ENCODE data around the gene OR8J1.
"Not testable (repeated sequence)": the region's sequence is repeated elsewhere in the genome, so short reads cannot be mapped to it uniquely, and the experiment has no call there.

The OR8J1 gene, protein sequence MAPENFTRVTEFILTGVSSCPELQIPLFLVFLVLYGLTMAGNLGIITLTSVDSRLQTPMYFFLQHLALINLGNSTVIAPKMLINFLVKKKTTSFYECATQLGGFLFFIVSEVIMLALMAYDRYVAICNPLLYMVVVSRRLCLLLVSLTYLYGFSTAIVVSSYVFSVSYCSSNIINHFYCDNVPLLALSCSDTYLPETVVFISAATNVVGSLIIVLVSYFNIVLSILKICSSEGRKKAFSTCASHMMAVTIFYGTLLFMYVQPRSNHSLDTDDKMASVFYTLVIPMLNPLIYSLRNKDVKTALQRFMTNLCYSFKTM

DNA sequence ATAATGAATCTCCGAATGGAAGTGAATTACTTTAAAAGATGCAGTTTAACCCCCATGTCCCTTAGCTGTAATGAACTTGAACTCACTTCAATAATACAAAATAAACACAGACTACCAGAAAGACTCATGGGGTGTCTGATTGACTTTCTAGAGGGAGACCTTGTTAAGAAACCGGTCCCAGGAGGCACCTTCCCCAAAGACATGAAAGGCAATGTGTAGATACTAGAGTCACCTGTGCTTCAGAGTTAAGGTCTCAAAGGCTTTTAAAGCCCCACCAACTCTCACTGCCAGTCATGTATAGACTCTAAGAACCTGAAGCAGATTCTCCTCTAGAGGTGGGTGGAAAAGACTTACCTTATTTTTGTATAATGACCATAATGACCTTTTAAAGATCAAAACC lies at the start of gene OR8J1:
TSS of gene OR8J1 (plus strand) at position 301 of the 400 bp plus-strand sequence. CDS start 5,956 bp downstream, outside the sequence.
- DNase-seq (ENCODE audit: low read depth): no peak

DNA sequence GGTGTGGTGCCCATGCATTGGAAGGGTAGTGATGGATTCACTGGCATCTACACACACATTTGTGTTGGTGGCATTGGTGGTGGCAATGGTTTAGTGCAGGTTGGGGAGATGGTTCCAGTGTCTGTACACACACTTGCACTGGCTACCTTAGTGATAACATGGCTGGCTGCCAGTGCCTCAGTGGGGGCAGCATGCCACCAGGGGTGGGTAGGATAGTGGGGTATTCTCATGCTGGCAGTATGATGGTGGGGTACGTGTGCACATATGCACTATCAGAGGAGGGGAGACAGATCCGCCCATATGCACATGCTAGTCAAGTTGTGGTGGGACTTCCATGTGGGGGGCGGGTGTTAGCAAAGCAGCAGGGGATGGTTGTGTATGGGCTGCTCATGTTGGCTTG lies 46.3 kb upstream of the OR8J1 start:
- DNase-seq (ENCODE audit: low read depth): no peak

DNA sequence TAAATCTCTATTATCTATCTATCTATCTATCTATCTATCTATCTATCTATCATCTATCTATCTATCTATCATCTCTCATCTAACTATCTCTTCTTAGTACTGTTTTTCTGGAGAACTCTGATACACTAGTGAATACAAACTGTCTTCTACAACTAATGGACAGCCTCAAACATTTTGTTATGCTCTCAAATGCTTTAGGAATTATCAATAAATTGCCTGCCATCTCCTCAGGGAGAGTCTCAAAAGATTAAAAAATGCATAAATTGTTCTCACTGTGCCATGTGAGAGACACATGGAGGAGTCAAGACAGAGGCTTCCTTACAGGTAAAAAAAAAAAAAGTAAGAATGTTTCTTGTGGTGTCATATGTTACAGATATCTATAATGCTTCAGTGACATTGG lies 39.2 kb upstream of the OR8J1 start, which contains the start of gene OR8K3:
TSS of gene OR8K3 (plus strand) at position 301 of the 400 bp plus-strand sequence. CDS start 3,163 bp downstream, outside the sequence.
- DNase-seq (ENCODE audit: low read depth): no peak

DNA sequence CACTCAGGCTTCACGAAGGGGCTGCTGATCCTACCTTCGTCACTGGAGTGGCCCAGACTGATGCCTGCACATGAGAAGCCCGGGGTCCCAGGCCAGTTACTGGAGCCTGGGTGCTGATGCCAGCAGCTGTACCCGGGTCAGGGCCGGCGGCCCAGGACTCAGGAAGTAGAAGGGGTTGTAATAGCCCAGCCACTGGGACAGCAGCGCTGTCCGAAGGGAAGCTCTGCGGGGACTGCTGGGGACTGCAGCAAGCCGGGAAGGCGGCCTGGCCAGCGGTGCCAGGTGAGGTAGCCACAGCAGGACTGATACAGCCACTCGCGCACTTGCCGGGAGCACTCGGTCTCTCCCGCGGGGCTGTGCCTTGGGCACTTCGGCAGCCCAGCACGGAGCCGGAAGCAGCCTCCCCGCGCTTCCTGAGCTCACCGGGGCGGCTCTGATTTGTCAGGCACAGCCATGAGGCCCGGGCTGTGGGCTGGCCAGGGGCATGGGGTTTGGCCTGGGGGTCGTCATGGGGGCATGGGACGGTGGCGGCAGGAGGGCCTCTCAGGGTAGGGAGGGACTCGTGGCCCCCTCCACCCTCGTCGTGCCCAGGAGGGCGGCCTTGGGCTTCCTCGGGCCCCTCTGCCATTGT lies 22.1 kb upstream of the OR8J1 start:
- DNase-seq (ENCODE audit: low read depth): no peak

DNA sequence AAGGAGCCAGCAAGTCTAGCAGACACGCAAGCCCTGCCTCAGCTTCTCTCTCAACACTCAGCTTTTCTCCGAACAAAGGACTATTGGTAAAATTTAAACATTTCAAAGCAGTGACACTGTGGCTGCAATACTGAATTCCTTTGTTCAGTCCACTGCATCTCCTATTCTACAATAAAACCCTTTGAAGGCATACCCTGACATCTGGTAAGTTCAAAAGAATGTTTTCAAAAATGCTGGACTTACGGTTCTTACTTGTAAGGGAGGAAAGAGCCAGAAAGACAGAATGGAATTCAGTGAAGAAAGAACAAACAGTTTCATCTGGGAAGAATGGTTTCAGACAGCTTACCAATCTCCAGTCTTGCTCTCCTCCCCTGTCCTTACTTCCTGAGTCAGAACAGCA lies 20.9 kb upstream of the OR8J1 start:
- no peak for DNase-seq (ENCODE audit: low read depth)

DNA sequence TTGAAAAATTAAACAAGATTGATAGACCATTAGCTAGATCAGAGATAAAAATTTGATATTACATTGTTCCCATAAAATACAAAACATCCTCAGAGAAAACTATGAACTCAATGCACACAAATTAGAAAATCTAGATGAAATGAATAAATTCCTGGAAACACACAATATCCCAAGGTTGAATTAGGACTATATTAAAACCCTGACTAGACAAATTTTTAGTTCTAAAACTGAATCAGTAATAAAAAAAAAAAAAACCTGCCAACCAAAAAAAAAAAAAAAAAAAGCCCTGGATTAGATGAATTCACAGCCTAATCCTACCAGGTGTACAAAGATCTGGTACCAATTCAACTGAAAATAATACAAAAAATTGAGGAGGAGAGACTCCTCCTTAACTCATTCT lies 13.8 kb upstream of the OR8J1 start:
- DNase-seq (ENCODE audit: low read depth): no peak

DNA sequence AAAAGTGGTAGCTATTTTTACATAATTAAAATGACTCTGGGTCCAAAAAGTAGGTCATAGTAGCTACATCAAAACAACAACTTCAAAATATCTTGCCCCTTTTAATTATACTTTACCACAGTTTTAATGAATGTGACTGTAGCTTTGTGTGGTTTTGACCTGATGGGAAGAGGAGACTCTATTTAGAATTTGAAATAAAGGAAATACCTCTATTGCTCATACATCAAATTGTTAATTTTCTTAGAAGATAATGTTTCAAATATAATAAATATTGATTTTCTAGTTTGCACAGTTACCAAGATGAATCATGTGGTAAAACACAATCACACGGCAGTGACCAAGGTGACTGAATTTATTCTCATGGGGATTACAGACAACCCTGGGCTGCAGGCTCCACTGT lies 8.4 kb upstream of the OR8J1 start, which contains the start of gene OR8K1:
TSS of gene OR8K1 (plus strand) at position 301 of the 400 bp plus-strand sequence. CDS start at position 301, 0 bp downstream.
- DNase-seq (ENCODE audit: low read depth): no peak

DNA sequence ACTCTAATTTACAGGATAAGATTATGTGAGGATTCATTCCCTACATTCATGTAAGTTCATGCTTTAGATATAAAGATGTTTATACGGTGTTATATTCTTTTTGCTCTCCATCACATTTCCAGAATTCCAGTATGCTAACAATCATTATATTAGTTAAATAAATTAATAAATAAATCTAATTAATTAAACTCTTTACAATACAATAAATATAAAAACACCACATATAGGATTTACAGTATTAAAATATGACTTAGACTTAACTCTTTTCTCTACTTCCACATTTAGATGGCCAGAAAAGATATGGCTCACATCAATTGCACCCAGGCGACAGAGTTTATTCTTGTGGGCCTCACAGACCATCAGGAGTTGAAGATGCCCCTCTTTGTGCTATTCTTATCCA lies 21.2 kb downstream of the OR8J1 start, which contains the start of gene OR8U1:
TSS of gene OR8U1 (plus strand) at position 301 of the 400 bp plus-strand sequence. CDS start at position 301, 0 bp downstream.
- DNase-seq (ENCODE audit: low read depth): no peak

DNA sequence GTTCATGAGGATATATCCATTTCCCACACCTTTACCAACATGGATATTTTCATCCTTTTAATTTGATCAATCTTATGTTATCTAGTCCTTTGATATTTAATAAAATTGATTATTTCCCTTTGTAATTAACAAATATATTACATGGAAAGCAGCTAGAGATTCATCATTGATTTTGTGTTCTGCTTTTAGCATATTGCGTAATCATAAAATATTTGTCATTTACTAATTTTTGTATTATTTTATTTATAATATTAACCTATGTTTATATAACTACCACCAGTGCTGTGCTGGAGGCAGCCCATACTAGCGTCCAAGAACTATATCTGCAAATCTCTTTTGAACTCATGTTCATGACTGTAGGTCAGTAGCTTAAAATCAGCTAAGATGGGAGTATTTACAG lies 26.0 kb downstream of the OR8J1 start:
- no peak for DNase-seq (ENCODE audit: low read depth)

DNA sequence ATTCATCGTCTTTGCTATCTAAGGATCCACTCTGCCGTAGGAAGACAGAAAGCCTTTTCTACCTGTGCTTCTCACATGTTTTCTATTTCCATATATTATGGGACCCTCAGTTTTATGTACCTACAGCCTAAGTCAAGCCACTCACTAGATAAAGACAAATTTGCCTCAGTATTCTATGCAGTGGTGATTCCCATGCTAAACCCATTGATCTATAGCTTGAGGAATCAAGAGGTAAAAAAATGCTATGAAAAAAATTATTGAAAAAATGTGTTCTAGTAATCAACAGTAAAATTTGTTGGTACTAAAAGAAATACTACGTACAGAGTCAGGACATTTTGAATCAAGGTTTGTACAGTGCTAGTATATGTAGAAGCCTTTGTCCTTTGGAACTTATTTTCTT lies 40.3 kb downstream of the OR8J1 start:
- no peak for DNase-seq (ENCODE audit: low read depth)

DNA sequence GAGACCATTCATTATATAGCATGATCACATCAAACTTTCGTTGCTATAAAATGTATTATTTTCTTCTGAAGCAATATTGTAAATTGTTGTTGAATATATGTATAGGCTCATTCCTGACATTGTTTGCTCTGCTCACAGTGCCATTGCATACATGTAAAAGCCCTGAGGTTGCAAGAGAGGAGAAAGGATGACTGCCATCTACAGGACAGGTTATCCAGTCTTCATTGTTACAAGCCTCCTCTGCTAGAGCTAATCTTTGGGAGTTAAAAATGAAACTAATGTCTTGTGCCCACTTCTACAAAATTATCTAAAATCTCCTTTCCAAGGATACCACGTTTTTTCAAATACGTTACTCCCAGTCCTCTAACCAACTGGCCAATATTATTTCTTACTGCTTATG lies 42.0 kb downstream of the OR8J1 start:
- no peak for DNase-seq (ENCODE audit: low read depth)

DNA sequence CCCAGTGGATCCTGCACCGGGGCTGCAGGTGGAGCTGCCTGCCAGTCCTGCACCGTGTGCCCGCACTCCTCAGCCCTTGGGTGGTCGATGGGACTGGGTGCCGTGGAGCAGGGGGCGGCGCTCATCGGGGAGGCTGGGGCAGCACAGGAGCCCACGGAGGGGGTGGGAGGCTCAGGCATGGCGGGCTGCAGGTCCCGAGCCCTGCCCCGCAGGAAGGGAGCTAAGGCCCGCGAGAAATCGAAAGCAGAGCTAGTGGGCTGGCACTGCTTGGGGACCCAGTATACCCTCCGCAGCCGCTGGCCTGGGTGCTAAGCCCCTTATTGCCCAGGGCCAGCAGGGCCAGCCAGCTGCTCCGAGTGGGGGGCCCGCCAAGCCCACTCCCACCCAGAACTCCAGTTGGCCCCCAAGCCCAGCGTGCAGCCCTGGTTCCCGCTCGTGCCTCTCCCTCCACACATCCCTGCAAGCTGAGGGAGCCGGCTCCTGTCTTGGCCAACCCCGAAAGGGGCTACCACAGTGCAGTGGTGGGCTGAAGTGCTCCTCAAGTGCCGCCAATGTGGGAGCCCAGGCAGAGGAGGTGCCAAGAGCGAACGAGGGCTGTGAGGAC lies 47.9 kb downstream of the OR8J1 start:
- DNase-seq (ENCODE audit: low read depth): not testable (repeated sequence)

DNA sequence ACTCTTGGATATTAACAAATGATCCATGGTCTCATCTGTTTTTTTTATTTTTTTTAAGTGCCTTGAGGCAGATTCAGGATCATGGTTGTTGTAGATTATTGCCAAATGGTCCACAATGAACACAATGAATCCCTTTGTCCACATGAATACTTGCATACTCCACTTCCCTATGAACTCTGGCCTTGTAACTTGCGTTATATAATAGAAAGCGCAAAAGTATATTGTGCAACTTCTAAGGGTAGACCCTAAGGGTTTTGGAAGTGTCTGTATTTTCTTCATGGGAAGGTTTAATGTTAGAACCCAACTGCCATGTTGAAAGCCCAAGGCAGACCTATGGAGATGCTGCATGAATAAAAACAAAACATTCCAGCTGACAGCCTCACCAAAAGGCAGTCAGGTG lies 50.3 kb downstream of the OR8J1 start:
- DNase-seq (ENCODE audit: low read depth): no peak

DNA sequence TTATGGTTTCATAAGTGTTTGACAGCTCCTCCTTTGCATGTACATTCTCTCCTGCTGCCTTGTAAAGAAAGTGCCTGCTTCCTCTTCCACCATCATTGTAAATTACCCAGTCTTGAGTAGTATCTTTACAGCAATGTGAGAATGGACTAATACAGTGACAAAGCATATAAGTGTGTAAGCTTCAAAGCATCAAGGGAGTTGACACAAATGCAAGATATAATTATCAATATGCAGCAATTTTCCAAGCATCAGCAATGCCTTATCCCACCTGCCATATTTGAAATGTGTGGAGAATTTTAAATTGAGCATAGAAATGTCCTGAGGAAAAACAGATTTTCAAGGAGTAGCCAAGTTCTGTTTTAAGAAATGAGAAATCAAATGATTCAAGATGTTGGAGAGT lies 56.7 kb downstream of the OR8J1 start:
- DNase-seq (ENCODE audit: low read depth): no peak

Measured in stimulated activated CD8-positive, alpha-beta memory T cell treated with anti-CD3 and anti-CD28 coated beads, Interleukin-15, amount 100 ng/mL, for 24 hours (primary cell).